ENCODE data around the gene MCRIP1. TPM values are rescaled to one million over a fixed set of nuclear protein-coding genes. Genes with fewer than 3 reads are reported as not detected.

Gene MCRIP1
- total RNA-seq, 4 donors from 2014 or later = 23.3 to 44.0 (median 33.2) TPM

GRCh38 chr17:81808778-81809555, 24.1 kb downstream of the MCRIP1 start:
- no peak for DNase-seq
- no peak overlapping the region for H3K4me3 ChIP-seq
- WGBS, 2 donors (ENCODE audit: low coverage in 1 of 2) = 59 to 60% methylated on average over 7 to 20 of the region's 20 CpGs
- H3K27ac ChIP-seq = no peak overlapping the region
- in situ Hi-C loops (cut with MboI; ENCODE audit: low pct_ligation_motif_present in 1 of 4, low pct_unique_long_range_greater_than_20kb in 1 of 4, low sequenced_read_pairs in 3 of 4) = no loop called here
- H3K27me3 ChIP-seq = peaks cover 76% of the 10 kb centered on the region
- H3K36me3 ChIP-seq = no peaks in the 10 kb centered on the region
- H3K4me1 ChIP-seq = peaks cover 0 to 10% (median 5%) of the 10 kb centered on the region in 4 donors
- intact Hi-C loops (cut with DNase I; ENCODE audit: low total_unique reads) = no loop called here
- no peak for TF ChIP-seq POLR2AphosphoS5 (IDR thresholded peaks at IDR 0.05)
- no peak for TF ChIP-seq EP300 (IDR thresholded peaks at IDR 0.05; ENCODE audit: low read depth)
- TF ChIP-seq CTCF (IDR thresholded peaks at IDR 0.05) = no peak
- no peak for TF ChIP-seq POLR2A (IDR thresholded peaks at IDR 0.05)
- H3K9me3 ChIP-seq = no peaks in the 10 kb centered on the region

GRCh38 chr17:81807839-81808238, 25.3 kb downstream of the MCRIP1 start:
- Histone ChIP-seq H3K27me3 (peaks cover 87% of the 10 kb centered on the region), H3K4me3 (no peak overlapping the region), H3K4me1 (peaks cover 0 to 14% (median 8%) of the 10 kb centered on the region in 4 donors), H3K9me3 (no peaks in the 10 kb centered on the region), H3K27ac (no peak overlapping the region), H3K36me3 (no peaks in the 10 kb centered on the region)
- TF ChIP-seq POLR2A (IDR thresholded peaks at IDR 0.05) (no peak), EP300 (IDR thresholded peaks at IDR 0.05; ENCODE audit: low read depth) (no peak), POLR2AphosphoS5 (IDR thresholded peaks at IDR 0.05) (no peak), CTCF (IDR thresholded peaks at IDR 0.05) (no peak)
- intact Hi-C loops (cut with DNase I; ENCODE audit: low total_unique reads) (no loop called here), in situ Hi-C loops (cut with MboI; ENCODE audit: low pct_ligation_motif_present in 1 of 4, low pct_unique_long_range_greater_than_20kb in 1 of 4, low sequenced_read_pairs in 3 of 4) (no loop called here)
- no peak for DNase-seq
- 57% methylated on average over 13 of the region's 13 CpGs; no CpG with 5 or more reads in 1 of the 2 donors for WGBS, 2 donors (ENCODE audit: low coverage in 1 of 2)

- Histone ChIP-seq H3K36me3 (no peaks in the 10 kb centered on the region), H3K9me3 (no peaks in the 10 kb centered on the region), H3K4me3 (no peak overlapping the region), H3K27me3 (peaks cover 92% of the 10 kb centered on the region), H3K4me1 (peaks cover 0 to 14% (median 8%) of the 10 kb centered on the region in 4 donors), H3K27ac (no peak overlapping the region)
- no peak for DNase-seq
- 43% methylated on average over 15 of the region's 18 CpGs; no CpG with 5 or more reads in 1 of the 2 donors for WGBS, 2 donors (ENCODE audit: low coverage in 1 of 2)
- TF ChIP-seq CTCF (IDR thresholded peaks at IDR 0.05) (no peak), POLR2A (IDR thresholded peaks at IDR 0.05) (no peak), EP300 (IDR thresholded peaks at IDR 0.05; ENCODE audit: low read depth) (no peak), POLR2AphosphoS5 (IDR thresholded peaks at IDR 0.05) (no peak)
- intact Hi-C loops (cut with DNase I; ENCODE audit: low total_unique reads) = no loop called here
- in situ Hi-C loops (cut with MboI; ENCODE audit: low pct_ligation_motif_present in 1 of 4, low pct_unique_long_range_greater_than_20kb in 1 of 4, low sequenced_read_pairs in 3 of 4) = no loop called here
Measured at GRCh38 chr17:81807210-81807719, 25.8 kb downstream of the MCRIP1 start.

- H3K36me3 ChIP-seq = no peaks in the 10 kb centered on the region
- peaks cover 92% of the 10 kb centered on the region for H3K27me3 ChIP-seq
- no peak overlapping the region for H3K27ac ChIP-seq
- in situ Hi-C loops (cut with MboI; ENCODE audit: low pct_ligation_motif_present in 1 of 4, low pct_unique_long_range_greater_than_20kb in 1 of 4, low sequenced_read_pairs in 3 of 4) = no loop called here
- no peaks in the 10 kb centered on the region for H3K9me3 ChIP-seq
- H3K4me1 ChIP-seq = peaks cover 0 to 14% (median 8%) of the 10 kb centered on the region in 4 donors
- WGBS, 2 donors (ENCODE audit: low coverage in 1 of 2) = 25% methylated on average over 20 of the region's 23 CpGs; no CpG with 5 or more reads in 1 of the 2 donors
- H3K4me3 ChIP-seq = no peak overlapping the region
- intact Hi-C loops (cut with DNase I; ENCODE audit: low total_unique reads) = no loop called here
- TF ChIP-seq POLR2AphosphoS5 (IDR thresholded peaks at IDR 0.05) (no peak), POLR2A (IDR thresholded peaks at IDR 0.05) (no peak), EP300 (IDR thresholded peaks at IDR 0.05; ENCODE audit: low read depth) (no peak), CTCF (IDR thresholded peaks at IDR 0.05) (no peak)
- no peak for DNase-seq
Measured at GRCh38 chr17:81806461-81807209, 26.5 kb downstream of the MCRIP1 start.
